ENCODE results near the gene INPP4B. TPM values are rescaled to one million over a fixed set of nuclear protein-coding genes. Genes with fewer than 3 reads are reported as not detected.

The INPP4B gene
- total RNA-seq, 1 experiment from 2014 or later: 53.7 TPM

GRCh38 chr4:142440093-142440492 lies 406.0 kb downstream of the INPP4B start:
- intact Hi-C loops (cut with micrococcal nuclease; ENCODE audit: unreplicated experiment): no loop called here
- no peak for TF ChIP-seq CTCF (conservative IDR thresholded peaks at IDR 0.05)
- TF ChIP-seq EZH2 (IDR thresholded peaks at IDR 0.05; ENCODE audit: low read depth): no peak
- no TSS peak for BruUV-seq (replicated peaks)
- ChIA-PET POLR2A (ENCODE audit: unreplicated experiment) (interaction anchor here (0.6 kb wide), 1 partner anchor 33 kb away, joined by 5 read pairs; no protein-coding TSS in a partner anchor), CTCF (no interaction called here)
- 0 out of 2 replicates have a peak, but pooled peaks cover 5% of the 10 kb centered on the region for H3K36me3 ChIP-seq (ENCODE audit: low read depth)
- no peaks in the 10 kb centered on the region for H4K20me1 ChIP-seq (ENCODE audit: insufficient read depth)
- H3K4me3 ChIP-seq: no peak overlapping the region
- H3K4me1 ChIP-seq (replicated peaks; ENCODE audit: insufficient read depth): no peaks in the 10 kb centered on the region
- DNase-seq: no peak
- H2AFZ ChIP-seq: no peak overlapping the region
- H3K9me3 ChIP-seq (ENCODE audit: insufficient read depth, low read depth): no peaks in the 10 kb centered on the region; the same call in 1 of the 2 replicates
- peaks cover 76% of the 10 kb centered on the region for H3K79me2 ChIP-seq (ENCODE audit: low read depth)
- H3K27me3 ChIP-seq (ENCODE audit: insufficient read depth, low read depth): no peaks in the 10 kb centered on the region
- H3F3A ChIP-seq (ENCODE audit: insufficient read depth, low read depth): no peaks in the 10 kb centered on the region
- H3K27ac ChIP-seq: no peak overlapping the region
- no peaks in the 10 kb centered on the region for H3K9me2 ChIP-seq (ENCODE audit: insufficient read depth)
- H3K4me2 ChIP-seq: no peak overlapping the region

GRCh38 chr4:142435599-142436235 lies 410.4 kb downstream of the INPP4B start:
- intact Hi-C loops (cut with micrococcal nuclease; ENCODE audit: unreplicated experiment): no loop called here
- no peaks in the 10 kb centered on the region for H3F3A ChIP-seq (ENCODE audit: insufficient read depth, low read depth)
- H3K27ac ChIP-seq: no peak overlapping the region
- ChIA-PET CTCF (no interaction called here), POLR2A (ENCODE audit: unreplicated experiment) (no interaction called here)
- BruUV-seq (replicated peaks): no TSS peak
- H3K27me3 ChIP-seq (ENCODE audit: insufficient read depth, low read depth): no peaks in the 10 kb centered on the region
- peaks cover 63% of the 10 kb centered on the region for H3K79me2 ChIP-seq (ENCODE audit: low read depth)
- no peak for DNase-seq
- H4K20me1 ChIP-seq (ENCODE audit: insufficient read depth): no peaks in the 10 kb centered on the region
- peaks cover 21% of the 10 kb centered on the region; the same call in 1 of the 2 replicates for H3K36me3 ChIP-seq (ENCODE audit: low read depth)
- H3K9me3 ChIP-seq (ENCODE audit: insufficient read depth, low read depth): no peaks in the 10 kb centered on the region; the same call in none of the 2 replicates
- no peak overlapping the region for H3K4me2 ChIP-seq
- H3K4me3 ChIP-seq: no peak overlapping the region
- no peak for TF ChIP-seq CTCF (conservative IDR thresholded peaks at IDR 0.05)
- TF ChIP-seq EZH2 (IDR thresholded peaks at IDR 0.05; ENCODE audit: low read depth): no peak
- no peaks in the 10 kb centered on the region for H3K4me1 ChIP-seq (replicated peaks; ENCODE audit: insufficient read depth)
- H2AFZ ChIP-seq: no peak overlapping the region
- H3K9me2 ChIP-seq (ENCODE audit: insufficient read depth): no peaks in the 10 kb centered on the region

- intact Hi-C loops (cut with micrococcal nuclease; ENCODE audit: unreplicated experiment): no loop called here
- Histone ChIP-seq H3K9me2 (ENCODE audit: insufficient read depth) (no peaks in the 10 kb centered on the region), H3F3A (ENCODE audit: insufficient read depth, low read depth) (peaks cover 5% of the 10 kb centered on the region; the same call in 1 of the 2 replicates), H2AFZ (no peak overlapping the region), H3K79me2 (ENCODE audit: low read depth) (peaks cover 57% of the 10 kb centered on the region), H3K4me3 (no peak overlapping the region), H3K9me3 (ENCODE audit: insufficient read depth, low read depth) (no peaks in the 10 kb centered on the region; the same call in 1 of the 2 replicates), H3K36me3 (ENCODE audit: low read depth) (peaks cover 27% of the 10 kb centered on the region; the same call in 1 of the 2 replicates), H3K4me1 (replicated peaks; ENCODE audit: insufficient read depth) (no peaks in the 10 kb centered on the region), H4K20me1 (ENCODE audit: insufficient read depth) (no peaks in the 10 kb centered on the region), H3K27ac (no peak overlapping the region), H3K4me2 (no peak overlapping the region), H3K27me3 (ENCODE audit: insufficient read depth, low read depth) (no peaks in the 10 kb centered on the region)
- DNase-seq: no peak
- BruUV-seq (replicated peaks): no TSS peak
- TF ChIP-seq CTCF (conservative IDR thresholded peaks at IDR 0.05): no peak
- TF ChIP-seq EZH2 (IDR thresholded peaks at IDR 0.05; ENCODE audit: low read depth): no peak
- ChIA-PET POLR2A (ENCODE audit: unreplicated experiment) (interaction anchor here (0.6 kb wide), 1 partner anchor 410 kb away, joined by 3 read pairs; no protein-coding TSS in a partner anchor), CTCF (no interaction called here)
These were observed 411.4 kb downstream of the INPP4B start for GRCh38 chr4:142434519-142435224.
